OCI-LY7 (cell line): ENCODE results near the gene TPK1. TPM values are rescaled to one million over a fixed set of nuclear protein-coding genes. Genes with fewer than 3 reads are reported as not detected.

Experiments used
- BruUV-seq: library from RNA; stranded (reverse); fragments of 400-500 nt; replicated peaks from 2 replicates; lab custom pipeline; 2021; lab: Mats Ljungman, UMichigan
- CTCF ChIA-PET: fragments of 300-600 bp; sonication (Branson Sonifier 250); formaldehyde crosslinking; loops from one replicate; lab custom pipeline; 2022; ENCODE audit warnings: antibody characterized with exemption; ENCODE audit not compliant: unreplicated experiment; lab: Charles Lee
- POLR2A ChIA-PET: fragments of 300-600 bp; sonication (Branson Sonifier 250); formaldehyde crosslinking; loops from one replicate; lab custom pipeline; 2022; ENCODE audit warnings: antibody characterized with exemption; lab: Charles Lee
- DNase-seq: peaks from one replicate; pipeline ENCODE4 v3.0.0-alpha.2; 2015; ENCODE audit warnings: low spot score
- H2AFZ ChIP-seq: fragments of 200-600 bp; sonication (generic), shearing (Covaris generic); 2 replicates; pipeline ENCODE4 v1.6.1; 2014; ENCODE audit warnings: mild to moderate bottlenecking, antibody characterized with exemption, low read length, moderate library complexity
- H3K27ac ChIP-seq: fragments of 200-600 bp; sonication (generic); 2 replicates; pipeline ENCODE4 v1.5.1; 2014; ENCODE audit warnings: mixed run types, low read depth, mild to moderate bottlenecking, moderate library complexity, low read length, inconsistent platforms; ENCODE audit not compliant: poor library complexity, severe bottlenecking
- H3K36me3 ChIP-seq: fragments of 200-600 bp; sonication (generic); 2 replicates; pipeline ENCODE4 v1.6.1; 2014; ENCODE audit warnings: mild to moderate bottlenecking, antibody characterized with exemption, low read length, moderate library complexity, mixed read lengths; ENCODE audit not compliant: insufficient read depth
- H3K4me1 ChIP-seq: fragments of 200-600 bp; sonication (generic); 2 replicates; pipeline ENCODE4 v1.5.1; 2014; ENCODE audit warnings: mild to moderate bottlenecking, low read length; ENCODE audit not compliant: insufficient read depth, poor library complexity, severe bottlenecking
- H3K4me2 ChIP-seq: fragments of 200-600 bp; sonication (generic); 2 replicates; pipeline ENCODE4 v1.6.1; 2014; ENCODE audit warnings: mild to moderate bottlenecking, low read length
- H3K4me3 ChIP-seq: fragments of 200-600 bp; sonication (generic); 2 replicates; pipeline ENCODE4 v1.5.1; 2014; ENCODE audit warnings: mild to moderate bottlenecking, low read depth, low read length; ENCODE audit not compliant: poor library complexity, severe bottlenecking
- H3K79me2 ChIP-seq: fragments of 200-600 bp; sonication (generic); 2 replicates; pipeline ENCODE4 v1.6.1; 2016; ENCODE audit warnings: low read depth, mild to moderate bottlenecking, low read length, moderate library complexity, mixed read lengths; ENCODE audit not compliant: insufficient read depth
- H3K9me2 ChIP-seq: fragments of 200-600 bp; sonication (generic); 2 replicates; pipeline ENCODE4 v1.6.1; 2016; ENCODE audit warnings: mild to moderate bottlenecking, low read length, mixed read lengths; ENCODE audit not compliant: insufficient read depth
- H3K9me3 ChIP-seq: fragments of 200-600 bp; sonication (generic); 2 replicates; pipeline ENCODE4 v1.6.1; 2014; ENCODE audit warnings: mild to moderate bottlenecking, mixed run types, low read length, mixed read lengths
- H4K20me1 ChIP-seq: fragments of 200-600 bp; sonication (generic); 2 replicates; pipeline ENCODE4 v1.6.1; 2014; ENCODE audit warnings: mild to moderate bottlenecking, antibody characterized with exemption, low read length, moderate library complexity, mixed read lengths; ENCODE audit not compliant: insufficient read depth
- EZH2phosphoT487 ChIP-seq: fragments of 200-600 bp; sonication (generic); IDR thresholded peaks from 2 replicates; pipeline ENCODE4 v1.6.1; 2018; ENCODE audit warnings: low read depth, borderline replicate concordance, mild to moderate bottlenecking, mixed run types, antibody characterized with exemption, low read length, moderate library complexity, mixed read lengths
- intact Hi-C: fragments of 100-400 bp; cut with micrococcal nuclease; formaldehyde crosslinking; loops from one replicate; pipeline ENCODE4 v1.10.0; 2022; ENCODE audit not compliant: unreplicated experiment
- total RNA-seq, 2 experiments: library from RNA; depleted of rRNA in 1 of 2; stranded (reverse); fragments of >200 nt in 1 of 2; shearing (Covaris generic) in 1 of 2; gene quantifications; 2 replicates each; pipeline ENCODE4 v1.2.3, GENCODE V29; 2014 to 2022
- TF ChIP-seq, protein P1 (sequence below): fragments of 200-600 bp; sonication (generic); conservative IDR thresholded peaks from 2 replicates; pipeline ENCODE4 v1.5.1; 2014; ENCODE audit warnings: mild to moderate bottlenecking, antibody characterized with exemption, low read length, moderate library complexity, mixed read lengths

The TPK1 gene
- total RNA-seq, 2 experiments from 2014 or later, result 6.7 to 12.5 TPM

DNA sequence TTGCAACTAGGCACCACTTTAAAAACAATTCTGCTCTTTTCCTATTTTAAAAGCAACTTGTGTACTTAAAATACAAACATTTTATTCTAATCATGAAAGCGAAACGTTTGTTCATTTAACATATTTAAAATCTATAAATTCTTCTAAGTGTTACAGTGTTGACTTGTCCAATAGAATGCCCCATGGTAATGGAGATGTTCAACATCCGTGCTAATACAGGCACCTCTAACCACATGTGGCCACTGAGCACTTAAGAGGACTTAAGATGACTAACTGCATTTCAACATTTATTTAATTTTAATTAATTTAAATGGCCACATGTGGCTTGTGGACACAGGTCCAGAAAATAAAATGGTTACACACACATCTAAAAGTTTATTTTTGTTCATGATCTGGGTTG is 115.1 kb downstream of the TPK1 start:
- intact Hi-C loops, result no loop called here
- H4K20me1 ChIP-seq, result no peaks in the 10 kb centered on the region
- H3K9me2 ChIP-seq, result no peaks in the 10 kb centered on the region
- no peak overlapping the region for H3K4me3 ChIP-seq
- no peak overlapping the region for H3K27ac ChIP-seq
- H2AFZ ChIP-seq, result no peak overlapping the region
- H3K4me1 ChIP-seq, result no peaks in the 10 kb centered on the region
- no TSS peak for BruUV-seq
- ChIA-PET CTCF (no interaction called here), POLR2A (interaction anchor here (0.6 to 0.7 kb wide), 2 partner anchors 10 to 128 kb away, joined by 3 read pairs; no protein-coding TSS in a partner anchor)
- H3K4me2 ChIP-seq, result no peak overlapping the region
- TF ChIP-seq, protein P1, sequence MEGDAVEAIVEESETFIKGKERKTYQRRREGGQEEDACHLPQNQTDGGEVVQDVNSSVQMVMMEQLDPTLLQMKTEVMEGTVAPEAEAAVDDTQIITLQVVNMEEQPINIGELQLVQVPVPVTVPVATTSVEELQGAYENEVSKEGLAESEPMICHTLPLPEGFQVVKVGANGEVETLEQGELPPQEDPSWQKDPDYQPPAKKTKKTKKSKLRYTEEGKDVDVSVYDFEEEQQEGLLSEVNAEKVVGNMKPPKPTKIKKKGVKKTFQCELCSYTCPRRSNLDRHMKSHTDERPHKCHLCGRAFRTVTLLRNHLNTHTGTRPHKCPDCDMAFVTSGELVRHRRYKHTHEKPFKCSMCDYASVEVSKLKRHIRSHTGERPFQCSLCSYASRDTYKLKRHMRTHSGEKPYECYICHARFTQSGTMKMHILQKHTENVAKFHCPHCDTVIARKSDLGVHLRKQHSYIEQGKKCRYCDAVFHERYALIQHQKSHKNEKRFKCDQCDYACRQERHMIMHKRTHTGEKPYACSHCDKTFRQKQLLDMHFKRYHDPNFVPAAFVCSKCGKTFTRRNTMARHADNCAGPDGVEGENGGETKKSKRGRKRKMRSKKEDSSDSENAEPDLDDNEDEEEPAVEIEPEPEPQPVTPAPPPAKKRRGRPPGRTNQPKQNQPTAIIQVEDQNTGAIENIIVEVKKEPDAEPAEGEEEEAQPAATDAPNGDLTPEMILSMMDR, result no peak
- no peak for TF ChIP-seq EZH2phosphoT487
- H3K79me2 ChIP-seq, result no peaks in the 10 kb centered on the region
- H3K9me3 ChIP-seq, result no peaks in the 10 kb centered on the region
- DNase-seq, result no peak
- no peaks in the 10 kb centered on the region for H3K36me3 ChIP-seq

DNA sequence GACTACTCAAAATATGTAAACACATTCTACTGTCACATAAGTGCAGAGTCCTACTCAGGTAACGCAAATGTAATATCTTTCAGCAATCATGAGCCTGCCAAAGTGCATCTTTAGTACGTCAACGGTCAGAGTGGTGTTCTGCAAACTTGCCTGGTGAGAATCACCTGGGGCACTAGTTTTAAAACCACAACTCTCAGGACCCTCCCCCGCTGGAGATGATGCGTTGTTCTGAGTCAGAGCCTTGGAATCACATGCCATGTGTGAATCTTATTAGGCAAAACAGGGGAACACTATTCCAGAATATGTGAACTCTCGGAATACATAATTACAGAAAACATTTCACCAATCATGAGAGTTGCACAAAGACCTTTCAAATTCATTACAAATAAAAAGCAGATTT is 115.7 kb downstream of the TPK1 start:
- Histone ChIP-seq H3K4me1 (no peaks in the 10 kb centered on the region), H3K27ac (no peak overlapping the region), H3K4me2 (no peak overlapping the region), H2AFZ (no peak overlapping the region), H3K9me3 (no peaks in the 10 kb centered on the region), H4K20me1 (no peaks in the 10 kb centered on the region), H3K36me3 (no peaks in the 10 kb centered on the region), H3K4me3 (no peak overlapping the region), H3K79me2 (no peaks in the 10 kb centered on the region), H3K9me2 (no peaks in the 10 kb centered on the region)
- ChIA-PET POLR2A (no interaction called here), CTCF (no interaction called here)
- TF ChIP-seq EZH2phosphoT487, result no peak
- TF ChIP-seq, protein P1, result no peak
- no peak for DNase-seq
- BruUV-seq, result no TSS peak
- intact Hi-C loops, result no loop called here

DNA sequence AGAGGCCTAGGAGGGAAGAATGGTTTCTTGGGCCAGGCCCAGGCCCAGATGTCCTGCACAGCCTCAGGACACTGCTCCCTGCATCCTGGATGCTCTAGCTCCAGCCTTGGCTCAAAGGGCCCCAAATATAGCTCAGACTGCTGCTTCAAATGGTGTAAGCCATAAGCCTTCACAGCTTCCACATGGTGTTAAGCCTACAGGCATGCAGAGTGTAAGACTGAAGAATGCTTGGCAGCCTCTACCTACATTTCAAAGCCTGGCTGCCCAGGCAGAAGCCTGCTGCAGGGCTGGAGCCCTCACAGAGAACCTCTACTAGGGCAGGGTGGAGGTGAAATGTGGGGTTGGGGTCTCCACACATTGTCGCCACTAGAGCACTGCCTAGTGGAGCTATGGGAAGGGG is 118.1 kb downstream of the TPK1 start:
- CTCF ChIA-PET, result no interaction called here
- no peak overlapping the region for H2AFZ ChIP-seq
- POLR2A ChIA-PET, result interaction anchor here (0.6 kb wide), 1 partner anchor 42 kb away, joined by 3 read pairs; no protein-coding TSS in a partner anchor
- no peaks in the 10 kb centered on the region for H3K9me3 ChIP-seq
- H3K4me2 ChIP-seq, result no peak overlapping the region
- no peak for TF ChIP-seq EZH2phosphoT487
- TF ChIP-seq, protein P1, result no peak
- no peak overlapping the region for H3K4me3 ChIP-seq
- H3K79me2 ChIP-seq, result no peaks in the 10 kb centered on the region
- no peak overlapping the region for H3K27ac ChIP-seq
- no peak for DNase-seq
- no peaks in the 10 kb centered on the region for H3K9me2 ChIP-seq
- intact Hi-C loops, result no loop called here
- H3K36me3 ChIP-seq, result no peaks in the 10 kb centered on the region
- no peaks in the 10 kb centered on the region for H4K20me1 ChIP-seq
- no peaks in the 10 kb centered on the region for H3K4me1 ChIP-seq
- BruUV-seq, result no TSS peak
